ENCODE measurements around the gene NUP210. TPM values are rescaled to one million over a fixed set of nuclear protein-coding genes. Genes with fewer than 3 reads are reported as not detected.
"Not testable (repeated sequence)": the region's sequence is repeated elsewhere in the genome, so short reads cannot be mapped to it uniquely, and the experiment has no call there.

Gene NUP210
- total and polyA plus RNA-seq, 7 donors, result under 0.01 to 26.4 (median 2.1) TPM

DNA sequence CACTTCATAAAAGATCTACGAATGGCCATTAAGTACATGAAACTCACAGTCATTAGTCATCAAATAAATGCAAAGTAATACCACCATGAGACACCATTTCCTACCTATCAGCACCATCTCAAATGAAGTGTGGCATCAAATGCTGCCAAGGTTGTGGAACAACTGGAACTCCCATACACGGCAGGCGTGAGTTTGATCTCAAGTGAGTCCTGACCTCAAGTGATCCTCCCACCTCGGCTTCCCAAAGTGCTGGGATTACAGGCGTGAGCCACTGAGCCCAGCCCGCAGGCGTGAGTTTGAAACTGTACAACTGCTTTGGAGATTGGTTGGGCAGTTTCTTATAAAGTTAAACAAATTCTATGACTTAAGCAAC lies 31.2 kb upstream of the NUP210 start:
- H3K27ac ChIP-seq, result peak overlapping the region; percentile 75 to 84 (median 82)
- no peak for DNase-seq
- H3K36me3 ChIP-seq, result no peaks in the 10 kb centered on the region
- peaks cover 0 to 12% (median 5%) of the 10 kb centered on the region in 4 donors for H3K4me1 ChIP-seq
- H3K4me3 ChIP-seq, result peak overlapping the region; percentile 30 to 55 (median 52)
- TF ChIP-seq, protein P1, sequence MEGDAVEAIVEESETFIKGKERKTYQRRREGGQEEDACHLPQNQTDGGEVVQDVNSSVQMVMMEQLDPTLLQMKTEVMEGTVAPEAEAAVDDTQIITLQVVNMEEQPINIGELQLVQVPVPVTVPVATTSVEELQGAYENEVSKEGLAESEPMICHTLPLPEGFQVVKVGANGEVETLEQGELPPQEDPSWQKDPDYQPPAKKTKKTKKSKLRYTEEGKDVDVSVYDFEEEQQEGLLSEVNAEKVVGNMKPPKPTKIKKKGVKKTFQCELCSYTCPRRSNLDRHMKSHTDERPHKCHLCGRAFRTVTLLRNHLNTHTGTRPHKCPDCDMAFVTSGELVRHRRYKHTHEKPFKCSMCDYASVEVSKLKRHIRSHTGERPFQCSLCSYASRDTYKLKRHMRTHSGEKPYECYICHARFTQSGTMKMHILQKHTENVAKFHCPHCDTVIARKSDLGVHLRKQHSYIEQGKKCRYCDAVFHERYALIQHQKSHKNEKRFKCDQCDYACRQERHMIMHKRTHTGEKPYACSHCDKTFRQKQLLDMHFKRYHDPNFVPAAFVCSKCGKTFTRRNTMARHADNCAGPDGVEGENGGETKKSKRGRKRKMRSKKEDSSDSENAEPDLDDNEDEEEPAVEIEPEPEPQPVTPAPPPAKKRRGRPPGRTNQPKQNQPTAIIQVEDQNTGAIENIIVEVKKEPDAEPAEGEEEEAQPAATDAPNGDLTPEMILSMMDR (IDR thresholded peaks at IDR 0.05), result no peak
- TF ChIP-seq POLR2AphosphoS5 (IDR thresholded peaks at IDR 0.05) (no peak), POLR2A (IDR thresholded peaks at IDR 0.05) (no peak), EP300 (IDR thresholded peaks at IDR 0.05) (no peak)
- intact Hi-C loops (cut with DNase I), result loop anchor here (1.0 kb wide), 2 partner anchors 29 to 359 kb away; partner anchors contain the start of gene HDAC11
- WGBS, 2 donors, result 2 to 6% methylated on average over 7 of the region's 7 CpGs
- no peaks in the 10 kb centered on the region for H3K9me3 ChIP-seq
- no peaks in the 10 kb centered on the region for H3K27me3 ChIP-seq

DNA sequence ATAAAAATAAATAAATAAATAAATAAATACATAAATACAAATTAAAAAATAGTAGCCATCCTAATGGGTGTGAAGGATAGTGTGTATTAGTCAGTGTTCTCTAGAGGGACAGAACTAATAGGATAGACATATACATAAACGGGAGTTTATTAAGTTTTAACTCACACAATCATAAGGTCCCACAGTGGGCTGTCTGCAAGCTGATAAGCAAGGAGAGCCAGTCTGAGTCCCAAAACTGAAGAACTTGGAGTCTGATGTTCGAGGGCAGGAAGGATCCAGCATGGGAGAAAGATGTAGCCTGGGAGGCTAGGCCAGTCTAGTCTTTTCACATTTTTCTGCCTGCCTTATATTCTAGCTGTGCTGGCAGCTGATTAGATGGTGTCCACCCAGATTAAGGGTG lies 22.8 kb upstream of the NUP210 start:
- H3K4me3 ChIP-seq; H3K27ac ChIP-seq; H3K4me1 ChIP-seq; H3K9me3 ChIP-seq; DNase-seq; intact Hi-C loops (cut with DNase I); H3K27me3 ChIP-seq; H3K36me3 ChIP-seq: not testable (repeated sequence)
- WGBS, 2 donors, result 90 to 93% methylated on average over 2 of the region's 2 CpGs

DNA sequence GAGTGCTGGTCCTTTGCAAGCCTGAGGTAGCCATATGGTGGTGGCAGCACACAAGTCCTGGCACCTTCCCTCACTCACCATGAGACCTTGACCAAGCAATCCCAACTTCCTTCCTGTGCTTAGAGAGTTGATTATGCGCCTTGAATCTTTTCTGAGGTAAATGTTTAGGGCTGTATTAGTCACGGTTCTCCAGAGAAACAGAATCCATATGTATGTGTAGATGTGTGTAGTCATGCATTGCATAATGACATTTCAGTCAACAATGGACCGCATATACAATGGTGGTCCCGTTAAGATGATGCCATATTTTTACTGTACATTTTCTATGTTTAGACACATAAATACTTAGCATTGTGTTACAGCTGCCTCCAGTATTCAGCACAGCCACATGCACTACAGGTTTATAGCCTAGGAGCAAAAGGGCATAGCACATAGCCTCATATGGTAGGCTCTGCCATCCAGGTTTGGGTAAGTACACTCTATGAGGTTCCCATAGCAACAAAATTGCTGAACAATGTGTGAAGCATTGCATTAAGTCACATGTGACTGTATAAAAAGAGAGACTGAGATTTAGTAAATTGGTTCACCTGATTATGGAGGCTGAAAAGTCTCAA lies 20.2 kb upstream of the NUP210 start:
- Histone ChIP-seq H3K4me3 (no peak overlapping the region), H3K27ac (no peak overlapping the region), H3K4me1 (no peaks in the 10 kb centered on the region), H3K36me3 (no peaks in the 10 kb centered on the region), H3K27me3 (no peaks in the 10 kb centered on the region), H3K9me3 (no peaks in the 10 kb centered on the region)
- TF ChIP-seq EP300 (IDR thresholded peaks at IDR 0.05), result no peak
- TF ChIP-seq POLR2A (IDR thresholded peaks at IDR 0.05), result no peak
- TF ChIP-seq, protein P1 (IDR thresholded peaks at IDR 0.05), result no peak
- no peak for TF ChIP-seq POLR2AphosphoS5 (IDR thresholded peaks at IDR 0.05)
- no peak for DNase-seq
- 52 to 75% methylated on average over 4 of the region's 4 CpGs for WGBS, 2 donors
- intact Hi-C loops (cut with DNase I), result no loop called here

DNA sequence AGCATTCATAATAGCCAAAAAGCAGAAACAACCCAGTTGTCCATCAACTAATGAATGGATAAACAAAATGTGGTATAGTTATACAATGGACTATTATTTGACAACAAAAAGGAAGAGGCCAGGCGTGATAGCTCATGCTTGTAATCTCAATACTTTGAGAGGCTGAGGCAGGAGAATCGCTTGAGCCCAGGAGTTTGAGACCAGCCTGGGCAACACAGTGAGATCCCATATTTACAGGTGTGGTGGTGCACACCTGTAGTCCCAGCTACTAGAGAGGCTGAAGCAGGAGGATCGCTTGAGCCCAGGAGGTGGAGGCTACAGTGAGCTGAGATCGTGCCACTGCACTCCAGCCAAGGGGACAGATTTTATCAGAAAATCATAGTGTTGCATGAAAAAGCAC lies 16.1 kb upstream of the NUP210 start:
- WGBS, 2 donors, result 91 to 92% methylated on average over 4 of the region's 4 CpGs
- H3K4me3 ChIP-seq; H3K4me1 ChIP-seq; H3K27ac ChIP-seq; DNase-seq; H3K27me3 ChIP-seq; H3K36me3 ChIP-seq; H3K9me3 ChIP-seq; intact Hi-C loops (cut with DNase I): not testable (repeated sequence)

DNA sequence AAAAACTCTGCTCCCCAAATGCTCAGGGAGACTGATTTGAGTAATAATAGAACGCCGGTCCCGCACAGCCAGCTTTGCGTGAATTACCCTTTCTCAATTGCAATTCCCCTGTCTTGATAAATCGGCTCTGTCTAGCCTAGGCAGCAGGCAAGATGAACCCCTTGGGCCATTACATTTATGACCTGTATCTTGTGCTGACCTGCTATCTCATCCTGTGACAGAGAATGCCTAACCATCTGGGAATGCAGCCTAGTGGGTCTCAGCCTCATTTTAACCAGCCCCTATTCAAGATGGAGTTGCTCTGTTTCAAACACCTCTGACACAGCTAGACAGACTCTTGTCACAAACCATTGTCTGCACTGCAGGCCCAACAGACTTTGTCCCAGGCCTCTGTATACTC lies 13.8 kb upstream of the NUP210 start:
- intact Hi-C loops (cut with DNase I), result no loop called here
- no peaks in the 10 kb centered on the region for H3K36me3 ChIP-seq
- WGBS, 2 donors, result 84 to 93% methylated on average over 5 of the region's 5 CpGs
- H3K9me3 ChIP-seq, result no peaks in the 10 kb centered on the region
- H3K27ac ChIP-seq, result no peak overlapping the region
- H3K4me3 ChIP-seq, result no peak overlapping the region
- TF ChIP-seq POLR2AphosphoS5 (IDR thresholded peaks at IDR 0.05), result no peak
- TF ChIP-seq POLR2A (IDR thresholded peaks at IDR 0.05), result no peak
- no peak for TF ChIP-seq EP300 (IDR thresholded peaks at IDR 0.05)
- TF ChIP-seq, protein P1 (IDR thresholded peaks at IDR 0.05), result no peak
- no peaks in the 10 kb centered on the region for H3K27me3 ChIP-seq
- no peak for DNase-seq
- no peaks in the 10 kb centered on the region for H3K4me1 ChIP-seq

DNA sequence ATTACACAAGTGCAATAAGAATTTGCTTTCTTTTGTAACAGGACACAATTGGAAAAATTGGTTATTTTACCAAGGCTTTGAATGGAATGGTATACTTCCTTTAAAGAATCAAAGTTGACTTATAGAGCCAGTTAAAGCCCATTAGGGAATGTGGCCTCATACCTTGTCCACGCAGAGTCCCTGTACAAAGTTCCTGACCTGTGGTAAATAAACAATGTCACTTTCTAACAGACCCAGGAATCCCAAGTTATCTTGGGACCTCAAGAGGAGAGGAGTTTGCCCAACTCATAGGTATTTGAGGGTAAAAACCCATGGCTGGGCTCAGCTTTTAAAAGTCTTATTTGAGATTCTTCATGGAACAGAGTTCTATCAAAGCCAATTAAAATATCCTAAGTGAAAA lies 12.0 kb upstream of the NUP210 start:
- DNase-seq, result no peak
- no peak for TF ChIP-seq POLR2AphosphoS5 (IDR thresholded peaks at IDR 0.05)
- TF ChIP-seq POLR2A (IDR thresholded peaks at IDR 0.05), result no peak
- TF ChIP-seq, protein P1 (IDR thresholded peaks at IDR 0.05), result no peak
- no peak for TF ChIP-seq EP300 (IDR thresholded peaks at IDR 0.05)
- intact Hi-C loops (cut with DNase I), result no loop called here
- H3K4me1 ChIP-seq, result no peaks in the 10 kb centered on the region
- H3K27me3 ChIP-seq, result no peaks in the 10 kb centered on the region
- no peaks in the 10 kb centered on the region for H3K36me3 ChIP-seq
- H3K27ac ChIP-seq, result no peak overlapping the region
- WGBS, 2 donors, result 92 to 93% methylated on average over 1 of the region's 1 CpG
- H3K9me3 ChIP-seq, result no peaks in the 10 kb centered on the region
- no peak overlapping the region for H3K4me3 ChIP-seq

DNA sequence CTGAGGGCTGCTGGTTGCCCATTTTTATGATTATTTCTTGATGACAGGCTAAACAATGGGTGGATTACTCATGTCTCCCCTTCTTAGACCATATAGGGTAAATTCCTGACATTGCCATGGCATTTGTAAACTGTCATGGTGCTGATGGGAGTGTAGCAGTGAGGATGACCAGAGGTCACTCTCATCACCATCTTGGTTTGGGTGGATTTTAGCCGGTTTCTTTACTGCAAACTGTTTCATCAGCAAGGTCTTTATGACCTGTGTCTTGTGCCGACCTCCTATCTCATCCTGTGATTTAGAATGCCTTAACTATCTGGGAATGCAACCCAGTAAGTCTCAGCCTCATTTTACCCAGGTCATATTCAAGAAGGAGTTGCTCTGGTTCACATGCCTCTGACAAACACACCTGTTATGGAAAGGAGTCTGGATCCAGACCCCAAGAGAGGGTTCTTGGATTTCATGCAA lies 10.3 kb upstream of the NUP210 start:
- H3K4me3 ChIP-seq; DNase-seq; H3K27me3 ChIP-seq; H3K36me3 ChIP-seq; intact Hi-C loops (cut with DNase I); H3K27ac ChIP-seq; H3K9me3 ChIP-seq; H3K4me1 ChIP-seq: not testable (repeated sequence)
- WGBS, 2 donors, result 84 to 87% methylated on average over 2 of the region's 2 CpGs
